HG02763 (cell line): ENCODE data around the gene COL5A1.

Experiments used
- ATAC-seq: cut with Tn5 transposase; IDR thresholded peaks from one replicate; pipeline ENCODE4 v1.9.1; 2021; ENCODE audit warnings: mild to moderate bottlenecking, moderate library complexity; ENCODE audit not compliant: unreplicated experiment

The COL5A1 gene

DNA sequence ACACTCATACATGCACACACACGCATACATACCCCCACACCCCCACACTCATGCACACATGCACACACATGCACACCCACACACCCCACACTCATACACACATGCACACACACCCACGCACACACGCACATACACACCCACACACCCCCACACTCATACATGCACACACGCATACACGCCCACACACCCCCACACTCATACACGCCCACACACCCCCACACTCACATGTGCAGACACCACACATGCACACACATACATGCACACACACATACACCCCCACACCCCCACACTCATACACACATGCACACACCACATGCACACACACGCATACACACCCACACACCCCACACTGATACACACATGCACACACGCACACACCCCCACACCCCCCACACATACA is 118.3 kb downstream of the COL5A1 start:
- no peak for ATAC-seq

DNA sequence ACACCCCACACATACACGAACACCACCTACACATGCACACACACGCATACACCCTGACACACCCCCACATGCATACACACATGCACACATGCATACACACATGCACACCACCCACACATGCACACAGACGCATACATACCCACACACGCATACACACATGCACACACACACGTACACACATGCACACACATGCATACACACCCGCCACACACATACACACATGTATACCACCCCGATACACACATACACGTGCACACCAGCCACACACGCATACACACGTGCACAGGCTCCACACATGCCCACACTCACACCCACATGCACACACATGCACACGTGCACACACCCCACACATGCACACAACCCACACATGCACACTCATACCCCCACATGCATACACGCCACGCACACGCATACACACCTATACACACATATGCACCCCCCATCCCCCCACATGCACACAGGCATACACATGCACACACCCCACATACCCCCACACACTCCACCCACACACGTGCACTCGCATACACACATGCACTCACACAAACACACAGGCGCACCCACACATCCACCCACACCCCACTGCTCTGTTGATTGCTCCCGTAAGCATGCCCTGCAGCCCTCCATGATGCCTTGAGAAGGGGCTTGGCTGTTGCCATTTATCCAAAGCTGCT is 119.3 kb downstream of the COL5A1 start:
- ATAC-seq, result no peak

DNA sequence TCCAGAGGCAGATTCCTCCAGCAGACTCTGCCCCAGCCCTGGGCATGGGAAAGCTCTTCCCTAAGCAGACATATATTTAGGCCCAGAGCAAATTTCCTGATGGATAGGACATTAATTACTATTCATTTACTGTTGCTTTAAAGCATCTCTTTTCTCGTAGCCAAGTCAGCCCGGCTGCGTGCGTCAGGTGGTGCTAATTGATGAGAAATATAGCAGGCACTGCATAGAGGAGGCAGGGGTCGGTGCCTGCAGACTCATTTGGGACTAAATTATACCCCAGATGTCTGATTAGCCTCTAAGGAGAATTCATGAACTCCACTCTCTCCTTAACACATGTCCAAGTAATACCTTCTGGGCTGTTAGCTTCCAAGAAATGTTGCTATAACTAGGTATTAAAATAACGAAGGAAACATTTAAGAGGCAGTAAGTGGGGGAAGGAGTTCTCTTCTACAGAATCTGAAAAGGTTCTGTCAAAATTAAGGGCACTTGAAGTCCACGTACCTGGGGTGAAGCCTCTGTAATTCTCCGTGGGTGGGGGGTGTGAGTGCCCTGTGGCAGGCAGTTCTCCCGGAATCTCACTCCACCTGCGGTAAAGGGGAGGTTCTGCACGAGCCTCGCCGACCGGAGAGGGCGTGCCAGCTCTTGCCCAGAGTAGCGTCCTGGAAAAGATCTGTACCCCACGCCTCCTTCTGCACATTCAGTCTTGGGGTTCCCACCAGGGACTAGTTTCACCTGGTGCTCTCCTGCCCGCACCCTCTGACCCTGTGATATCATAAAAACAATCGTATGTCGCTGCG is 123.1 kb downstream of the COL5A1 start:
- ATAC-seq, result no peak

DNA sequence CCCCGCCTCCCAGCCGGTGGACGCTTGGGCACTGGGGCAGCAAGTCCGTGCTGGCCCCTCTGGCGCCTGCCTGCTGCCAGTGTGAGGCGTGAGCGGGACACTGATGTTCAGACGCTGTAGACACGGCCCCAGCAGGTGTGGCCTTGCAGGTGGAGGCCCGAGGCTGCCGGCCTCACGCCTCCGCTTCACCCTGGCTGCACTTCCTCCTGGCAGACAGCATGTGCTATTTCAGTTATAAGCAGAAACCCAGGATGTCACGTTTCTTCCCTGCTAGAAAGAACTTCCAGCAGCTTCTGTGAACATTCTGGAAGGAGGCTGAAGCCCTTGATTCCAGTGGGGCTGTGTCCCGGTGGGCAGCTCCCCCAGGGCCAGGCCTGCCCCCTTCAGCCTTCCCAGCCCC is 124.2 kb downstream of the COL5A1 start:
- ATAC-seq, result no peak

DNA sequence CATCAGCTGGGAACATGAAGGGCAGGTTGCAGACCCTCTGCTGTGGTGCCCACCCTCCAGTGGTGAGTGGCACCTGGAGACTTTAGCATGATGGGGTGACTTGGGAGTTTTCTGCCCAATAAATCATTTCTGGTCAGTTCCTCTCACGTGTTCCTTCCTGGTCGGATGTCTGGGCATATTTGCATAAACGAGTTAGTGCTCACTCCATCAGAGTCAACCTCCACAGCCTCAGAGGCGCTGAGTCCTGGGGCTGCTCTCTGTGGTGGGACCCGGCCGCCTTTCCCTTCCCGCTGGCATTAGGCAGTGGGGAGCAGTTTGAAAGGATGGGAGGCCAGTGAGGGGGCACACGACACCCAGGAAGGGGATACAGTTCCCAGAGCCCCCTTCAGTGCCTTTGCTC is 125.0 kb downstream of the COL5A1 start:
- no peak for ATAC-seq

DNA sequence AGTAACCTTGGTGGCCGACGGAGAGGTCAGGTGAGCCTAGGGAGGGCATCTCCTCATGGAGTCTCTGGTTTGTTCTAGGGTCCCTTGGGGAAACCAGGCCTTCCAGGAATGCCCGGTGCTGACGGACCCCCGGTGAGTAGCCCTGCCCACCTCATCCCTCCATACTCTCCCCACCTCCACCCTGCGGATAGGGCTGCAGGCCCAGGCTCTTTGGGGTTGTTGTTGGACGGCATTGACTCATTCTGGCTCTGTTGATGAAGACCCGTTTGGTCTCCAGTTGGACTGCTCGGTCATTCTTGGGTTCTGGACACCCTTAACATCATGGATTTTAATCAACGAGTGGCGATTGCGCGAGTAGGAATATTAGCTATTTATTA is 126.7 kb downstream of the COL5A1 start:
- no peak for ATAC-seq

DNA sequence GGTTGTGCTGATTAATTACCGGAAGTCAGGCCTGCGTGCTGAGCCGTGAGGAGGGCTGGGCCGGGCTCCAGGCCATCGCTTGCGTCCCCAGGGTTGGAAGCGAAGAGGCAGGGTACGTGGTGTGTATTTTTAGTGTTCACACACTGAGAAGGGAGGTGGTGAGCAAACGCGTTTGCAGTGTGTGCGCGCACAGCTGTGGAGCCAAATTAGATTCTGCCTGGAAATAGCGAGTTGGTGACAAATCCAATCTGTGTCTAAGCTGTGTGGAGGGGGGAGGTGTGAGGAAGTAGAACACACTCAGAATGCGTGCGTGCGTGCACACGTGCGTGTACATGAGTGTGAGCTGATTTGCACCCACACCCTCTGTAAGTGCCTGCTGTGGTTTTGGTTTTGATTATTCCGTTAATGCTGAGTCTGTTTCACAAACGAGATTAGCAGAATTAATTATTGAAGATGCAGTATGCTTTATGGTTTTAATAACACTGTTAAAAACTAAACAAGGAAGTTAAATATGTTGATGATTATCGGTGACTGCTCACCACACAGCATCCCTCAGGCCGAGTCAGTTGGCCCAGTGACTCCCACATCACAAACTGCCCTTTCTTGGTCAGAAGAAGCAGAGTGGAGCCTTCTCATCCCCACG is 127.2 kb downstream of the COL5A1 start:
- no peak for ATAC-seq

DNA sequence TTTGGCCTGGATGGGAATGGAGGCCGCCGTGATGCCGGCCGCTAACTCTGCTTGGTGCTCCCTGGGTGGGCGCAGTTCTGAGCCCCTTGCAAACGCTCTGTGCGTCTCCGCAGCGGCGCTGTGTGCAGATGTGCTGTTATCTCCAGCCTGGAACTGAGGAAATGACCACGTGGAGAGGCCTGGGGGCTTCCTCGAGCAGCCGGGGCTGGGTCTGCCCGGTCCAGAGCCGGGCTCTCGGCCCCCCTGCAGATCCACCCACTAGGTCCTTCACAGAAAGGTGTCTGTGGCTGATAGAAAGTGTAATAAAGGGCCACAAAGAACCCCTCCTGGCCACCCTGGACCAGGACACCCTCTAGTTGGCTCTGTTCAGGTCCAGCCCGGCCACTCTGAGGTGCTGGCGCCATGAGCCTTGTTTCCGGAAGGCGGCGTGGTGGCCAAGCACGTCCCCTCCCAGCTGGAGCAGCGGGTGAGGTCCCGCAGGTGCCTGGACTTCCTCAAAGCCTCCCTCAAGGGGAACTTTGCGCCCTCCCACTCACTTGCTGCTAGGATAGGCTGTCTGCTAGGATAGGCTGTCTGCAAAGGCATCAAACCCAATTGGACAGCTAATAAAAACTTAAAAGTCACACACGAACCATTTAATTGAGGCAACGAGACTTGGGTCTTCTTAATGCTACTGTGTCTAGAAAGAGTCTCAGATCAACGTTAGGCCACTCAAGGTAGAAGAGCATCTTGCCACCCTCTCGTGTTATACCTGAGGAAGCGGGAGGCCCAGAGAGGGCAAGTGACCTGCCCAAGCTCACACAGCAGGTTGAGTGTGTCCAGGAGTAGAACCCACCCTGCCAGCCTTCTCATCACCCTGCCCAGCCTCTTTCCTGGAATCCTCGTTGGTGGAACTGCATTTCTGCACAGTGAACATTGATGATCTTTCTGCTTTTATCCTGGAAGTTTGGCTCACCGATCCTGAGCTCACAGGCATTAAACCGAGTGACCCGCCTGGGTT is 129.7 kb downstream of the COL5A1 start:
- ATAC-seq, result no peak

DNA sequence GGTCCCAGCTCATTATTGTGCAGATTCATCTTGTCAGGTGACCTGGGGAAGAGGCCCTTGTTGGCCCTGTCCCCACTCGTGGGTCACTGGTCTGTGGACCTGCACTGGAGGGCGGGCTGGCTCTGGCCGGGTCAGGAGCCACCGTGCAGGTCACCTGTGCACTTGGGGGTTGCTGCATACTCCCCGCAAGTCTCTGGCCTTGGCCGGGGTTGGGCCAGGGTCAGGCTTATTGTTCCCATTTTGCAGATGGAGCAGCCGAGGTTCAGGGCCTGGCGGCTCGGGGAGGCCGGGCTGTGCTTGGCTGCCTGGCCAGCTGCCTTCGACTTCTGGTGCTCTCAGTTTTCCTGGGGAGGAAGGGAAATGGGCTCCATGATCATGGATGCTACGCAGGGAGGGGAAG is 130.7 kb downstream of the COL5A1 start:
- ATAC-seq, result no peak

DNA sequence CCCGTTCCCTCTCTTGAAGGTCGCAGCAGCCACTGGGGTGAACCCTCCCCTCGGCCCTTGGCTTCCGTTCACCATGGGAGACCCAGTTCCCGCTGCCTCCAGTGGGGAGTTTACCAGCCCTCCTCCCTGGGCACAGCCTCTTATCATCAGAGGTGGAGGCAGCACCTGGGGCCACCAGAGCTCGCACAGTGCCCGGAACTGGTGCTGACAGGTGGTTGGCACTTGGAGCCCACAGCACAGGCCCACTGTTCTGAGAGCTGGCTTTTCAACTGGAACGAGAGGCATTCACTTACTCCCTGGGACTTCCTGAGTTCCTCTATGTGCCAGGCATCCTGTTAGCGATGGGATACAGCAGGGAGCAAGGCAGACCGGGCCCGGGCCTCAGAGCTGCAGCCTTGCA is 132.2 kb downstream of the COL5A1 start:
- no peak for ATAC-seq

DNA sequence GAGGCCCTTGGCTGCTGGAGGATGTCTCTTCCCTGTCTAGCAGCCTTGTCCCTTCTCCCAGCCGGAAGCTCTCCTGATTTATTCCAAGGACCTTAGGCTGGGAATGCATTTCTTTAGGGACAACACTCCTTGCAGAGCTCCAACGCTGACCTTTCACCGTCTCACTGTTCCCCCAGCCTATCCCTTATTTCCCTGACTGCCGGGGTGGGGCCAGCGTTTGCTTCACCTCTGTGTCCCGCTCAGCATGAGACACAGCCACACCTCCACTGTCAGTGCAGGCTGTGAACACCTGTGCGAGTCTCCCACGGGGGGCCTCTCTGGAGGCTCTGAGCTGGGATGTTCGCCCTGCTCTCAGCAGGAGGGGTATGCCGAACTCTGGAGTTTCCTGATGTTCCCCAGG is 132.8 kb downstream of the COL5A1 start:
- no peak for ATAC-seq

DNA sequence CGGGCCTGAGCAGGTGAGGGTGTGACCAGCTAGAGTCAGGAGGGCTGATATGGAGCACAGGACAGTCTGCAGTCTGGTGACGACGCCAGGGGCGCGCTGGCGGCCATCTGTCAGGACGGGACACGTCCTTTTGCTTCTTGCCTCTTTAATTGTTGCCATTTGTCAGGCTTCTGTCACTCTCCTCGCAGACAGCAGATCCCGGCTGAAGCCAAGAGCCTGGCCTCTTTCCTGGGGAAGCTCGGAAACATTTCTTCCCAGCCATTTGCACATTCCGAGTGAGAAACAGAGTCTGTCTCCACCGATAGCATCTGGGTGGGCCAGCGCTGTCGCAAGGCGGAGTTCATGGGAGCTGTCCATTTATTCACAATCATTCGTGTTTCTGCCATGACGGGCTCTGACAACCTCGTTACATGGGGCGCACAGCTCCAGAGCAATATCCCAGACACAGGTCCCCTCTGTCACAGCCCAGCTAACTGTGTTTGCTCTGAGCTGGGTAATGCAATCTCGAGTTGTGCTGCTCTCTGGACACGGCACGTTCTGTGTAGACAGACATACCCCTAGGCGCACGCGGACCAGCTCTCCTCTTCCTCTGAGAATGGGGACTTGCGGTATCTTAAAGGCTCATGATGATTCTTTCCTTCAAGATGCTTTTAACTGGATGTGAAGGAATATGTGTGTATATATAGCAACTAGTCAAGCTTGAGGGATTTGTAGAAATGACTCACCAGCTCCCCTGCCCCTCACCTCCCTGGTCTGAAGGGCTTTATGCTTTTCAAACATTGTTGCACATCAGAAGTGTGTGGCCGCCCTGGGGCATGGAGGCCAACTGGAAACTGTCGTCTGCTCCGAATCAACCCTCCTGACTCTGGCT is 133.7 kb downstream of the COL5A1 start:
- ATAC-seq, result no peak

DNA sequence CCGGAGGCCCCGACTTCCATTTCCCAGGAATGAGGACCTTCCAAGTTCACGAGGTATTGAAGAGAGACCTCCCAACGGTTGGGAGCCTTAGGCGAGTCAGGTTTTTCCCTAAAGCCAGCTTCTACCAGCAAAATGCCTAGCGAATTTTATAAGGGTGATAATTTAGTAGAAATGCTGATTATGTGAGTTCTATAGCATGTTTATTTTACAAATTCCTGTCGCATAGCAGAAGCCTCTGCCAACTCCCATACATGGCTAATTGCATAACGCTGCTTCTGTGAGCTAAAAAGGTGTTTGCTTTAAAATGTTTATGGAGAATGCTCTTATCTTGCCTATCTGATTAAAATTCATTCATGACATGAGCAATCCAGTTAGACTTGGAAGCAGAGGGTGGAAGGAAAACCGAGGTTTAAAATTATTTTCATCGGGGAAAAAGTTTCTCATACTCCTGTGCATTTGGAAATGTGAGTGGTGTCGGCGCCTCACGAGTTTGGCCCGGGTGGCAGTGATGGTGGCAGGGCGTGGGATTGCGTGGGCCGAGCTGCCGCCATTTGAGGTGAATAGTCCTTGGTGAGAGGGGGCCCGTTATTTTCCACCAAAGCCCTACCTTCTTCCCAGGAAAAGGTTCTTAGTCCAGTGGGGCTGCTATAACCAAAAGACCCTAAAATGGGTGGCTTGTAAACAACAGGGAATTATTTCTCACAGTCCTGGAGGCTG is 134.6 kb downstream of the COL5A1 start:
- ATAC-seq, result no peak

DNA sequence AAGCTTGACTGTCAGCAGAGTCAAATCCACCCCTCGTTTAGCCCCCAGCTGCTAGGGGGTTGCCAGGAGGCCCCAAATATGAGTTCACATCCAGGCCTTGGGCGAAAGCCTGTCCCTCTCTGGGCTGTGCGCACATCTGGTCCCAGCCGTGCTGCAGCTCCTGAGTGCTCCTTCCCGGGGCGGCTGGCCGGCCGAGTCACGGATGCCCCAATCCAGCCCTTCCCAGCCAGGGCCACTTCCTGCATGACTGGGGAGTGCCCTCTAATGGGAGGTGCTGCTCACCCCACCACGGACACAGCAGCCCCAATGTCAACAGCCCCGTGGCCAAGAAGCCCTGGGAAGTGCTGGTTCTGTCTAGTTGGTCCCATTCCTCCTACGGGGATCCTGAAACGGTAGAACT is 135.6 kb downstream of the COL5A1 start:
- ATAC-seq, result no peak

DNA sequence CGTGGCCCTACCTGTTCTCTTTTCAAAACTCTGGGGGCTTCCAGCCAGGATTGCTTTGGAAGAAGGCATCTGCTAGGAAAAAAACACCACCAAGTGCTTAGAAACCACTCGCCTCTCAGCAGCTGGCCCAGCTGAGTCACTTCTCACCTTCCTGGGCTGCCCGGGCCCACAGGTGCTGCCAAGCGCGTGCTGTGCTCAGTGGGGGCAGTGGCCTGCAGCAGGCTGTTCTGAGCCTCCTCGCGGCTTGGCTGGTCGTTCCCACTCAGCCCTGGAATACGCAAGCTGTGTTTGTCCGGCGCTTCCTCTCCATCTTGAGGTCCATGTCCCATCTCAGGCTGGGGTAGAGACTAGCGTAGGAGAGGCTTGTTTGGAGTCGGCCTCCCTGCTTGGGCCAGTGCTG is 136.6 kb downstream of the COL5A1 start:
- no peak for ATAC-seq

DNA sequence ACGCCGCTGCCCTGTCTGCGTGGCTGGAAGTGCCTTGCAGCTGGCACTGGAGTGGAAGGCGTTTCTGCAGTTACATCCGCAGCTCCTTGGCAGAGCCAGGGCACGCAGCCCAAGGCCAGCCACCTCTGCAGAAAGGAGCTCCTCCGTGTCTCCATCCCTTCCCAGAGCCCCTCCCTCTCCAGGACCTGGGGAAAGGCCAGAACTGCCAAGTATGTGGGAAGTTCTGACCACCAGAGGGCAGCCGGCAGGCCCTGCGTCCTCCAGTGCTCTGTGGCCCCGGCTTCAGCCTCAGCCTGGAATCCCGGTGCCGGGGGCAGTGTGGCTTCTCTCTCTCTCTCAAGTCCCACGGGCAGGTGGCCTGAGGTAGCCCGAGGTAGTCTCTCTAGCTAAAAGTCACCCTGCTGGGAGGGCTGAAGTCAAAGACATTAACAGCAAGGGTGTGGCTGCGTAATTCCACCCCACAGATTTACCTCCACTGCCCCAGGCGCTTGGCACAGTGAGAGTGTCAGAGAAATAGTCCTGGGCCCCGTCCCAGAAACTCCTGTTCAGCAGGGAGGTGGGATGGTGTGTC is 137.3 kb downstream of the COL5A1 start:
- no peak for ATAC-seq

DNA sequence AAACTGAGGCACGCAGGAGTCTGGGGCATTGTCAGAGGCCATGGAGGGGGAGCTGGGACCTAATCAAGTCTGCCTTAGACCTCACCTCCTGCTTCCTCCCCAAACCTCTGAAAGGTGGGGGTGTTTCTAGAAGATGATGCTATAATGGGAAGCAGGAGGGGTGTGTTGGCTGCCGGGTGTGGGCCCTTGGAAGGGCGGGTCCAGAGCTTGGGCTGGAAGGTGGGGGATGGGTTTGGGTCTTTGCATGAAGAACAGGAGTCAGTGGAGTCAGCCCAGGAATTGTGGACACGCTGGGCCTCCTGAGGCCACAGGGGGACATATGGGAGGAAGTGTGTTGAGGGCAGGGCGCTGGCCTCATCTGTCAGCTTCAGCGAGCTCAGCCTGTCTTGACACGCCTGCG is 138.0 kb downstream of the COL5A1 start:
- no peak for ATAC-seq

DNA sequence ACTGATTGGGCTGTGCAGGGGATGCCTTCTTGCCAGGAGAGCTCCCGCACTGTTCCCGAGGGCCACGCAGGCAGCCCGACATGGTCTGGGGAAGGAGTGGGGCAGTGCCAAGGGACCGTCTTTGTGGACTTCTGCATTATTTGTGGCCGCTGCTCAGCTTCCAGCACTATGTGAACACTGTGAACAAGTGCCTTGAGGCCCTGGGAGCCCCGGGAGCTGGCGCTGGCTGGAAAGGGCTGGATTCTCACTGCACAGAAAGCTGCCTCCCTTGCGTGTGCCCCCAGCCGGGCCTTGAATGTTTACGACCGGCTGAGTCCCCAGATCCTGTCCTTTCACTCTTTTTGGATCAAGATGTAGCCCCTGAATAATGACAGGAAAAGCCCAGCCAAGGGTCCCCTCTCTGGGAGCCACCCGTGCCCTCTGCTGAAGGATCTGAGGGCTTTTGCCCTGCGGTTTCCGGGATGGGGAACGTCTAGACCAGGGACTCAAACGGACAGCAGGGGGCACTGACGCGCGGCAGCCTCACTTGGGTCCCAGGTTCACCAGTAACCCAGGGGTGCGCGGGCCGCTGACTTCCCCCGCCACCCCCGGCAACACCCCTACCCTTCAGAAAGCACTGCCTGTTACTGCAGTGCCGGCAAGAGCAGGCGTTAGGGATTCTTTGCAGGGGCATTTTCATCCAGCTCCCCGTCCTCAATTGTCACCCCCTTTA is 140.1 kb downstream of the COL5A1 start:
- ATAC-seq, result no peak
